MCF 10A (cell line): ENCODE data around the gene SLC25A13. TPM values are rescaled to one million over a fixed set of nuclear protein-coding genes. Genes with fewer than 3 reads are reported as not detected.
"Not testable (repeated sequence)": the region's sequence is repeated elsewhere in the genome, so short reads cannot be mapped to it uniquely, and the experiment has no call there.

Experiments used
- BruUV-seq: library from RNA; stranded (reverse); fragments of 400-500 nt; replicated peaks from 2 replicates; lab custom pipeline; 2021; lab: Mats Ljungman, UMichigan
- CTCF ChIA-PET: fragments of 300-600 bp; sonication (Branson Sonifier 250); formaldehyde crosslinking; extraction: SDS; loops from one replicate; lab custom pipeline; 2021; ENCODE audit warnings: antibody characterized with exemption, inconsistent platforms; lab: Yijun Ruan, JAX
- POLR2A ChIA-PET: fragments of 300-600, 350-650 bp; sonication (Branson Sonifier 250); formaldehyde crosslinking; extraction: SDS; loops from one replicate; lab custom pipeline; 2020; ENCODE audit warnings: antibody characterized with exemption, inconsistent platforms; lab: Yijun Ruan, JAX
- DNase-seq: peaks from one replicate; pipeline ENCODE4 v3.0.0-alpha.2; 2018; ENCODE audit not compliant: unreplicated experiment
- H3K27ac Mint-ChIP-seq: one replicate; pipeline ENCODE4 v1.8.0; 2022; ENCODE audit warnings: mild to moderate bottlenecking, low read depth, mixed read lengths; ENCODE audit not compliant: unreplicated experiment
- H3K27me3 Mint-ChIP-seq: one replicate; pipeline ENCODE4 v1.8.0; 2022; ENCODE audit warnings: mixed read lengths; ENCODE audit not compliant: insufficient read depth, unreplicated experiment
- H3K36me3 Mint-ChIP-seq: one replicate; pipeline ENCODE4 v1.8.0; 2022; ENCODE audit warnings: mild to moderate bottlenecking, moderate library complexity, mixed read lengths; ENCODE audit not compliant: insufficient read depth, unreplicated experiment
- H3K4me1 Mint-ChIP-seq: one replicate; pipeline ENCODE4 v1.8.0; 2022; ENCODE audit warnings: mixed read lengths; ENCODE audit not compliant: insufficient read depth, unreplicated experiment
- H3K4me3 Mint-ChIP-seq: one replicate; pipeline ENCODE4 v1.8.0; 2022; ENCODE audit warnings: mild to moderate bottlenecking, moderate library complexity, mixed read lengths; ENCODE audit not compliant: unreplicated experiment
- H3K9me3 Mint-ChIP-seq: one replicate; pipeline ENCODE4 v1.8.0; 2022; ENCODE audit warnings: mixed read lengths; ENCODE audit not compliant: unreplicated experiment
- CTCF ChIP-seq: fragments of 200-600 bp; IDR thresholded peaks from one replicate; pipeline ENCODE4 v1.8.0; 2022; ENCODE audit warnings: antibody characterized with exemption, mild to moderate bottlenecking; ENCODE audit not compliant: unreplicated experiment
- intact Hi-C: fragments of 100-400 bp; cut with micrococcal nuclease; formaldehyde crosslinking; loops from 2 replicates; pipeline ENCODE4 v1.14.1; 2022
- total RNA-seq: library from RNA; stranded (reverse); gene quantifications from 2 replicates; pipeline ENCODE4 v1.2.3, GENCODE V29; 2022

The SLC25A13 gene
- total RNA-seq, 1 experiment from 2014 or later: 28.6 TPM

- no peak overlapping the region for H3K4me3 Mint-ChIP-seq
- ChIA-PET CTCF (no interaction called here), POLR2A (no interaction called here)
- intact Hi-C loops: no loop called here
- H3K4me1 Mint-ChIP-seq: peaks cover 27% of the 10 kb centered on the region
- H3K27me3 Mint-ChIP-seq: no peaks in the 10 kb centered on the region
- no peak for DNase-seq
- TF ChIP-seq CTCF: no peak
- no peaks in the 10 kb centered on the region for H3K9me3 Mint-ChIP-seq
- H3K36me3 Mint-ChIP-seq: peaks cover 18% of the 10 kb centered on the region
- H3K27ac Mint-ChIP-seq: no peak overlapping the region
- no TSS peak for BruUV-seq
These were observed 21.4 kb downstream of the SLC25A13 start for GRCh38 chr7:96300502-96300901.

GRCh38 chr7:96299496-96299895 is 22.4 kb downstream of the SLC25A13 start:
- Mint-ChIP-seq H3K27ac (no peak overlapping the region), H3K27me3 (no peaks in the 10 kb centered on the region), H3K36me3 (peaks cover 28% of the 10 kb centered on the region), H3K4me1 (peaks cover 17% of the 10 kb centered on the region), H3K9me3 (no peaks in the 10 kb centered on the region), H3K4me3 (no peak overlapping the region)
- intact Hi-C loops: no loop called here
- no peak for TF ChIP-seq CTCF
- no peak for DNase-seq
- POLR2A ChIA-PET: no interaction called here
- BruUV-seq: no TSS peak
- CTCF ChIA-PET: interaction anchor here (0.7 kb wide), 1 partner anchor 9 kb away, joined by 3 read pairs; no protein-coding TSS in a partner anchor

GRCh38 chr7:96297876-96298275 is 24.0 kb downstream of the SLC25A13 start:
- H3K4me3 Mint-ChIP-seq: no peak overlapping the region
- CTCF ChIA-PET: interaction anchor here (0.6 to 1.1 kb wide), 2 partner anchors 211 to 426 kb away, joined by 3 to 4 read pairs; no protein-coding TSS in a partner anchor

GRCh38 chr7:96297446-96297845 is 24.5 kb downstream of the SLC25A13 start:
- H3K36me3 Mint-ChIP-seq: peaks cover 29% of the 10 kb centered on the region

More at GRCh38 chr7:96297876-96298275, 24.0 kb downstream of the SLC25A13 start:
- peaks cover under 1% of the 10 kb centered on the region for H3K4me1 Mint-ChIP-seq
- no peak overlapping the region for H3K27ac Mint-ChIP-seq
- H3K9me3 Mint-ChIP-seq: no peaks in the 10 kb centered on the region
- H3K36me3 Mint-ChIP-seq: peaks cover 29% of the 10 kb centered on the region
- POLR2A ChIA-PET: interaction anchor here (0.6 kb wide), 1 partner anchor 542 kb away, joined by 4 read pairs; no protein-coding TSS in a partner anchor
- H3K27me3 Mint-ChIP-seq: no peaks in the 10 kb centered on the region
- no TSS peak for BruUV-seq
- no peak for DNase-seq
- TF ChIP-seq CTCF: no peak
- intact Hi-C loops: no loop called here

GRCh38 chr7:96293911-96294310 is 28.0 kb downstream of the SLC25A13 start:
- H3K4me1 Mint-ChIP-seq, BruUV-seq, POLR2A ChIA-PET, H3K27ac Mint-ChIP-seq, intact Hi-C loops, H3K9me3 Mint-ChIP-seq, H3K4me3 Mint-ChIP-seq, H3K27me3 Mint-ChIP-seq, DNase-seq: not testable (repeated sequence)
- H3K36me3 Mint-ChIP-seq: peaks cover 46% of the 10 kb centered on the region
- CTCF ChIA-PET: interaction anchor here (0.5 kb wide), 1 partner anchor 58 kb away, joined by 3 read pairs; no protein-coding TSS in a partner anchor

More at GRCh38 chr7:96297446-96297845, 24.5 kb downstream of the SLC25A13 start:
- H3K4me3 Mint-ChIP-seq, H3K4me1 Mint-ChIP-seq, H3K27ac Mint-ChIP-seq, BruUV-seq, DNase-seq, H3K9me3 Mint-ChIP-seq, POLR2A ChIA-PET, H3K27me3 Mint-ChIP-seq, intact Hi-C loops: not testable (repeated sequence)
- CTCF ChIA-PET: interaction anchor here (1.1 kb wide), 1 partner anchor 211 kb away, joined by 4 read pairs; no protein-coding TSS in a partner anchor
